Testis (tissue), 3 donors: ENCODE measurements around the gene AUTS2. TPM values are rescaled to one million over a fixed set of nuclear protein-coding genes. Genes with fewer than 3 reads are reported as not detected.

ENCODE experiments used
- DNase-seq: peaks from one replicate; pipeline ENCODE4 v3.0.0-alpha.2; 2019
- H3K27ac ChIP-seq, 2 donors: fragments of 200-600 bp; sonication (generic); one replicate each; pipeline ENCODE4 v1.5.1; 2019
- H3K27me3 ChIP-seq: fragments of 200-600 bp; sonication (generic); one replicate; pipeline ENCODE4 v1.5.1; 2019
- H3K36me3 ChIP-seq: fragments of 200-600 bp; sonication (generic); one replicate; pipeline ENCODE4 v1.5.1; 2017; ENCODE audit warnings: low read depth; ENCODE audit errors: missing control alignments
- H3K4me1 ChIP-seq: fragments of 200-600 bp; sonication (generic); one replicate; pipeline ENCODE4 v1.5.1; 2019
- H3K4me3 ChIP-seq, 2 donors: fragments of 200-600 bp; sonication (generic); one replicate each; pipeline ENCODE4 v1.5.1; 2017 to 2019
- H3K9me3 ChIP-seq: fragments of 200-600 bp; sonication (generic); one replicate; pipeline ENCODE4 v1.5.1; 2017
- POLR2A ChIP-seq: fragments of 450-650 bp; IDR thresholded peaks from one replicate; pipeline ENCODE4 v1.6.1; 2017; ENCODE audit warnings: antibody characterized with exemption, mild to moderate bottlenecking, moderate library complexity
- WGBS, 2 donors: methylation state at CpG; one replicate each; pipeline ENCODE4 v1.1.5; 2018; 5-methylcytosine and 5-hydroxymethylcytosine counted together
- intact Hi-C: fragments of 100-400 bp; cut with DNase I; formaldehyde crosslinking; loops from one replicate; pipeline ENCODE4 v1.15.1; 2023; ENCODE audit warnings: low total_unique reads
- polyA plus RNA-seq: library from polyadenylated mRNA; stranded (reverse); fragments of 350-450 nt; fragmentation: Illumina TruSeq; extraction: RNeasy Lipid Tissue Mini Kit (QIAGEN cat#74804); gene quantifications from one replicate; pipeline ENCODE4 v1.2.3, GENCODE V29; 2014; ENCODE audit warnings: low read depth, low replicate concordance; ENCODE audit not compliant: insufficient read depth
- total RNA-seq, 2 donors: library from RNA; depleted of rRNA; stranded (reverse); fragments of >200 nt; gene quantifications; one replicate each; pipeline ENCODE4 v1.2.3, GENCODE V29; 2016
- TF ChIP-seq, protein P1 (sequence below), 3 experiments: fragments of 450-650 bp in 2 of 3; fragments of 200-600 bp in 1 of 3; sonication (generic) in 1 of 3; IDR thresholded peaks; one replicate each; pipeline ENCODE4 v1.5.1; 2016 to 2019; ENCODE audit warnings: antibody characterized with exemption in 3 of 3, mild to moderate bottlenecking in 2 of 3, moderate library complexity in 1 of 3

AUTS2 gene
- total and polyA plus RNA-seq, 3 donors from 2014 or later, result 21.3 to 75.5 (median 56.1) TPM

DNA sequence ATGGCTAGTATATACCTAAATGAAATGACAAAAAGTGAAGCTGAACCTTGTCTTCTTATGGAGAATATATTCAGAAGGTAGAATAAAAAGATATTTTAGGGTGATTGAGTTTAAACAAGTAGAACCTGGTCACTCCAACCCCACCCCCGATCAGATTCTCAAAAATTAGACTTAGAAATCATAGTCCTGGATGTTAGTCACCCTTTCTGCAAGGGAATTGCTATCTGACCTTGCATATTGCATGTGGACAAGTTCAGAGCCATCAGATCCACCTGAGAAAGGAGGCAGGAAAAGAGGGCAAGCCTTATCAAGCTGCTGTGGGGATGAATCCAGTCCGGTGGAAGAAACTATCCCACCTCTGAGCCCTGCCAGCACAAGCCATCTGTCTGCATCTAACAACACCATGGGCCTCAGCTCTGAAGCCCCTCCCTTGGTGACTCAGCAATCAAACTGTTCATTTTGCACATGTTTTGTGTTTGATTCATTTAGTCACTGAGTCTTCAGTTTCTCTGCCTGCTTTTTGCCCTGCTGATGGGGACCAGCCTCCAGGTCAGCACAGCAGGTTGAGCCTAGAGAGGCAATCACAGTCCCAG, 727.3 kb downstream of the AUTS2 start:
- 67 to 71% methylated on average over 2 of the region's 2 CpGs for WGBS, 2 donors
- TF ChIP-seq, protein P1, sequence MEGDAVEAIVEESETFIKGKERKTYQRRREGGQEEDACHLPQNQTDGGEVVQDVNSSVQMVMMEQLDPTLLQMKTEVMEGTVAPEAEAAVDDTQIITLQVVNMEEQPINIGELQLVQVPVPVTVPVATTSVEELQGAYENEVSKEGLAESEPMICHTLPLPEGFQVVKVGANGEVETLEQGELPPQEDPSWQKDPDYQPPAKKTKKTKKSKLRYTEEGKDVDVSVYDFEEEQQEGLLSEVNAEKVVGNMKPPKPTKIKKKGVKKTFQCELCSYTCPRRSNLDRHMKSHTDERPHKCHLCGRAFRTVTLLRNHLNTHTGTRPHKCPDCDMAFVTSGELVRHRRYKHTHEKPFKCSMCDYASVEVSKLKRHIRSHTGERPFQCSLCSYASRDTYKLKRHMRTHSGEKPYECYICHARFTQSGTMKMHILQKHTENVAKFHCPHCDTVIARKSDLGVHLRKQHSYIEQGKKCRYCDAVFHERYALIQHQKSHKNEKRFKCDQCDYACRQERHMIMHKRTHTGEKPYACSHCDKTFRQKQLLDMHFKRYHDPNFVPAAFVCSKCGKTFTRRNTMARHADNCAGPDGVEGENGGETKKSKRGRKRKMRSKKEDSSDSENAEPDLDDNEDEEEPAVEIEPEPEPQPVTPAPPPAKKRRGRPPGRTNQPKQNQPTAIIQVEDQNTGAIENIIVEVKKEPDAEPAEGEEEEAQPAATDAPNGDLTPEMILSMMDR (IDR thresholded peaks at IDR 0.05), result no peak
- Histone ChIP-seq H3K27ac (no peak overlapping the region), H3K36me3 (no peaks in the 10 kb centered on the region), H3K9me3 (no peaks in the 10 kb centered on the region), H3K4me1 (no peaks in the 10 kb centered on the region), H3K27me3 (no peaks in the 10 kb centered on the region), H3K4me3 (no peak overlapping the region)
- intact Hi-C loops, result no loop called here
- no peak for DNase-seq

DNA sequence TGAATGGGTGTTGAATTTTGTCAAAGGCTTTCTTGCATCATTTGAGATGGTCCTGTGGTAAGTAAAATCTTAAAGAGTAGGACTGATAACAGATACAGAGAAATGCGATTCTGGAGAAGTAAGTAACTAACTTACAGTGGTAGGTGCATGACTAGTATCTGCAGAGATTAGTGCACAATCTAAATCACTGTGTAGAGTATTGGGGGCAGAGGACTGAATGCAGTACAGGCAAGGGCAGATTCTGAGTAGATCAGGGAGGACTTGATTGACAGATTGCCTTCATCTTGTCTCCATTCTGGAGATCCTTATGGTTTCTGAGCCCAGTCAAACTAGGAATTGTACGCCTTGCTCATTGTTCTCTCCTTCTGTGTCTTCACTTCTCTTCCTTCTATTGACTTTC, 736.0 kb downstream of the AUTS2 start:
- no peak for TF ChIP-seq POLR2A
- TF ChIP-seq, protein P1 (IDR thresholded peaks at IDR 0.05), result no peak
- Histone ChIP-seq H3K27me3 (no peaks in the 10 kb centered on the region), H3K27ac (no peak overlapping the region), H3K4me3 (no peak overlapping the region), H3K9me3 (no peaks in the 10 kb centered on the region), H3K36me3 (no peaks in the 10 kb centered on the region), H3K4me1 (no peaks in the 10 kb centered on the region)
- 88 to 92% methylated on average over 2 of the region's 2 CpGs for WGBS, 2 donors
- no peak for DNase-seq
- intact Hi-C loops, result no loop called here

DNA sequence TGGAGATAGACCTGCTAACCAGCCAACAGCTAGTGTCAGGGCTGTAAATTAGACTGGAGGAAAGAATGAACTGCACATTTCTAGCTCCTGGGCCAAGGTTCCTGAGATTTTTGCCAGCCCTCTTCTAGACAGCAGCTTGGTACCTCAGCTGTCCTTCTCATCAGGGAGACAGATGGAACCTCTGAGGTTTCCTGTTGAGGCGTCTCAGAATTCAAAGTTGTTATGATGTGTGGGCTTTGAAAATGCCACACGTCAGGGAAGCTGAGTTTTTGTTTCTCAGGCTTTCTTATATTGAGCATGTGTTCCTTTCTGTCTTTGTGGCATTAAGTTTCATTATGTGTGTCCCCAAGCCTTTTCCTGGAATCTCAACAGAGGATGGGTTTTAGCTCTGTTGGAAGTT, 736.6 kb downstream of the AUTS2 start:
- TF ChIP-seq, protein P1 (IDR thresholded peaks at IDR 0.05), result no peak
- TF ChIP-seq POLR2A, result no peak
- H3K9me3 ChIP-seq, result no peaks in the 10 kb centered on the region
- intact Hi-C loops, result no loop called here
- DNase-seq, result no peak
- no peaks in the 10 kb centered on the region for H3K27me3 ChIP-seq
- 88 to 97% methylated on average over 2 of the region's 2 CpGs for WGBS, 2 donors
- H3K4me3 ChIP-seq, result no peak overlapping the region
- no peaks in the 10 kb centered on the region for H3K4me1 ChIP-seq
- no peak overlapping the region for H3K27ac ChIP-seq
- no peaks in the 10 kb centered on the region for H3K36me3 ChIP-seq

DNA sequence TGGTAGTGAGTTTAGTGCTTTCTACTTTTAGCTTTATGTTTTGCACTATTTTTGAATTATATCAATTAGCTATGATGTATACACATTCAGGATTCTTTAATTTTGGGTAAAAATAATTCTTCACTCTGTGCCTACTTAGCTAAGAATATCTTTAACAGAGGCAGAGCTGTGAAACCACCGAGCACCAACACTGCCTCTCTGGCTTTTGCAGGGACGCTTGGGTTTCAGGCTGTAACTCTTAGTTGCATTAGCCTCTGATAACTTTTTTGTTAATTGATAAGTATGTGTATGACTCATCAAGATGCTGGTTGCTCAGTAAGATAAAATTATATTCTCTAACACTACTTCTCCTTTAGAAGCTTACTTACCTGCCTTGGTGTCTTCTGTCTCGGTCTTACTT, 738.3 kb downstream of the AUTS2 start:
- no peaks in the 10 kb centered on the region for H3K27me3 ChIP-seq
- no peaks in the 10 kb centered on the region for H3K36me3 ChIP-seq
- H3K4me3 ChIP-seq, result no peak overlapping the region
- H3K27ac ChIP-seq, result no peak overlapping the region
- DNase-seq, result no peak
- no peaks in the 10 kb centered on the region for H3K4me1 ChIP-seq
- intact Hi-C loops, result no loop called here
- TF ChIP-seq, protein P1 (IDR thresholded peaks at IDR 0.05), result no peak
- TF ChIP-seq POLR2A, result no peak
- 83 to 95% methylated on average over 3 of the region's 3 CpGs for WGBS, 2 donors
- no peaks in the 10 kb centered on the region for H3K9me3 ChIP-seq

DNA sequence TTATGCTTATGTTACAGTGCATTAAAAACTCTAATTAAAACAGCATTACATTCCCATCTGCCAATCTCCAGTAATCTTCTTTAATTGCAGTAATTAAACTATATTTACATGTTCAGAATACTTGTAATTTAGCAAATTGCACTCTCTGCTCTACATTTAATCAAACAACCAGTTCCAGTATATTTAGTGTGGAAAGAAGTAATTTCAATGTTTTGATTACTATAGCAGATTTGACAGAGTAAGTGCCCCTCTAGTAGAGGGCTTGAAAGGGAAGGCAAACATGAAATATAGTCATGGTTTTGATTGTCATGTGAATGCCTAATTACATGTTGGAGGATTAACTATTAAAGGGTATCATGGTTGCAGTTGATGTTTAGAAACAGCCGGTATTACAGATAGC, 739.7 kb downstream of the AUTS2 start:
- DNase-seq, result no peak
- WGBS, 2 donors, result 93 to 94% methylated on average over 1 of the region's 1 CpG
- no peaks in the 10 kb centered on the region for H3K9me3 ChIP-seq
- TF ChIP-seq POLR2A, result no peak
- TF ChIP-seq, protein P1 (IDR thresholded peaks at IDR 0.05), result no peak
- no peak overlapping the region for H3K4me3 ChIP-seq
- H3K27me3 ChIP-seq, result no peaks in the 10 kb centered on the region
- intact Hi-C loops, result no loop called here
- H3K36me3 ChIP-seq, result no peaks in the 10 kb centered on the region
- no peaks in the 10 kb centered on the region for H3K4me1 ChIP-seq
- H3K27ac ChIP-seq, result no peak overlapping the region
